ENCODE results near the gene P3H2. TPM values are rescaled to one million over a fixed set of nuclear protein-coding genes. Genes with fewer than 3 reads are reported as not detected.

Gene P3H2
- total RNA-seq, 1 experiment from 2014 or later = 82.2 TPM

GRCh38 chr3:190017521-190018288 lies 103.0 kb downstream of the P3H2 start:
- H3K9me3 ChIP-seq (ENCODE audit: control insufficient read depth, insufficient read depth, low read depth, low read length) = no peaks in the 10 kb centered on the region
- H3K27ac ChIP-seq (ENCODE audit: low read length) = peak overlapping the region; percentile 24
- ChIA-PET CTCF (no interaction called here), POLR2A (no interaction called here)
- TF ChIP-seq TCF7L2 (IDR thresholded peaks at IDR 0.05; ENCODE audit: low read depth, low read length) (no peak), CTCF (IDR thresholded peaks at IDR 0.05) (peak; percentile 58)
- peak; percentile 58; the same call in 1 of the 2 replicates for ATAC-seq
- peak; percentile 82 for DNase-seq (ENCODE audit: low read depth, low spot score)
- no TSS peak for BruUV-seq (replicated peaks)
- no peak overlapping the region for H3K4me3 ChIP-seq (ENCODE audit: low read depth in 2 of 2, low read length in 2 of 2)
- in situ Hi-C loops (cut with HindIII; ENCODE audit: low pct_unique_long_range_greater_than_20kb, low sequenced_read_pairs) (no loop called here), intact Hi-C loops (cut with micrococcal nuclease; ENCODE audit: unreplicated experiment) (no loop called here)
- H3K4me1 ChIP-seq (ENCODE audit: control insufficient read depth, insufficient read depth, low read length) = peaks cover 43% of the 10 kb centered on the region
- H3K36me3 ChIP-seq (ENCODE audit: control insufficient read depth, insufficient read depth, low read length) = no peaks in the 10 kb centered on the region
- H3K27me3 ChIP-seq (ENCODE audit: control insufficient read depth, insufficient read depth, low read length) = no peaks in the 10 kb centered on the region

GRCh38 chr3:190016966-190017365 lies 103.7 kb downstream of the P3H2 start:
- no peak for TF ChIP-seq CTCF (IDR thresholded peaks at IDR 0.05)
- no peak for TF ChIP-seq SIN3A (IDR thresholded peaks at IDR 0.05; ENCODE audit: borderline replicate concordance, insufficient read depth, low read depth, low read length)
- TF ChIP-seq TCF7L2 (IDR thresholded peaks at IDR 0.05; ENCODE audit: low read depth, low read length) = no peak
- no peak for TF ChIP-seq POLR2AphosphoS5 (IDR thresholded peaks at IDR 0.05; ENCODE audit: low read depth, low read length)
- no peak for TF ChIP-seq REST (IDR thresholded peaks at IDR 0.05; ENCODE audit: insufficient read depth in 1 of 2, low read depth in 2 of 2, low read length in 1 of 2)
- H3K36me3 ChIP-seq (ENCODE audit: control insufficient read depth, insufficient read depth, low read length) = no peaks in the 10 kb centered on the region
- BruUV-seq (replicated peaks) = no TSS peak
- H3K4me1 ChIP-seq (ENCODE audit: control insufficient read depth, insufficient read depth, low read length) = peaks cover 50% of the 10 kb centered on the region
- peak overlapping the region; percentile 24 for H3K27ac ChIP-seq (ENCODE audit: low read length)
- intact Hi-C loops (cut with micrococcal nuclease; ENCODE audit: unreplicated experiment) (no loop called here), in situ Hi-C loops (cut with HindIII; ENCODE audit: low pct_unique_long_range_greater_than_20kb, low sequenced_read_pairs) (no loop called here)
- H3K27me3 ChIP-seq (ENCODE audit: control insufficient read depth, insufficient read depth, low read length) = no peaks in the 10 kb centered on the region
- DNase-seq (ENCODE audit: low read depth, low spot score) (no peak), ATAC-seq (no peak)
- no peaks in the 10 kb centered on the region for H3K9me3 ChIP-seq (ENCODE audit: control insufficient read depth, insufficient read depth, low read depth, low read length)
- ChIA-PET CTCF (no interaction called here), POLR2A (no interaction called here)
- no peak overlapping the region for H3K4me3 ChIP-seq (ENCODE audit: low read depth in 2 of 2, low read length in 2 of 2)

Measured in Panc1 (cell line).